COLO668 (cell line): Measurements from ENCODE around the gene ZNF664.

ENCODE experiments used
- DNase-seq: peaks from one replicate; lab custom pipeline; 2025; ENCODE audit not compliant: unreplicated experiment; lab: John Stamatoyannopoulos, UW

The ZNF664 gene

DNA sequence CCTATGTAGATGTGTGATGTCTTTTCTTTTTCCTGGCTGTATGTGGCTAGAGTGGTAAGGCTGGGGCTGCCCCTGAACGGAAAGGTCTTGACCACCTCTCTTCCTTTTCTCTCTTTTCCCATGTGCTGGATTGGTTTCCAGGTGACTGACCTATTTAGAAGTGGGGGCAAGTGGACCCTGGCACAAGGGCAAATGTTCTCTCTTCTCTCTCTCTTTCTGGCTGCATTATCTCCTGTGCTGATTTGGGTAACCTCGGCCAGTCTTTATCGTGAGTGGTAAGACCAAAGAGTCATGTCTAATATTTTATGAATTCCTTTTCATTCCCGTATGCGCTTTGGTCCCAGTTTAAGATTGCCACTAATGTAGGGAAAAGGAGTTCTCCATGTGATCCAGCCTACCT lies 16.2 kb downstream of the ZNF664 start:
- DNase-seq, result no peak

DNA sequence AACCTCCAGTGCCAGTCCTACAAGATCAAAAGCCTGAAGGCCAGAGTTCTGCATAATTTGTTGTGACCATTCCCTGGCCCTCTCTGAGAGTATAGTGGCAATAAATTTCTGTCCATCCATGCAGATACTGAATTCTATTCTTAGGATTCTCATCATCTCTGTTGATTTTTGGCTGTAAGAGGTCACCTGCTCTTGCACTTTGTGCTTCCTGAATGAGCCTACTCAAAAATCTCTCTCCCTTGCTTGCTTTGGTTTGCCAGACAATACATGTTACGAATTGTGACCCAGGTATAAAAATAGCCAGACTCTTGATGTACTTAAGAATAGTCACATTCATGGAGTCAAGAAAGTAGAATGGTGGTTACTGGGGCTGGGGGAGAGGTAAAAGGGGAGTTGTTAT lies 16.7 kb downstream of the ZNF664 start:
- DNase-seq, result no peak

DNA sequence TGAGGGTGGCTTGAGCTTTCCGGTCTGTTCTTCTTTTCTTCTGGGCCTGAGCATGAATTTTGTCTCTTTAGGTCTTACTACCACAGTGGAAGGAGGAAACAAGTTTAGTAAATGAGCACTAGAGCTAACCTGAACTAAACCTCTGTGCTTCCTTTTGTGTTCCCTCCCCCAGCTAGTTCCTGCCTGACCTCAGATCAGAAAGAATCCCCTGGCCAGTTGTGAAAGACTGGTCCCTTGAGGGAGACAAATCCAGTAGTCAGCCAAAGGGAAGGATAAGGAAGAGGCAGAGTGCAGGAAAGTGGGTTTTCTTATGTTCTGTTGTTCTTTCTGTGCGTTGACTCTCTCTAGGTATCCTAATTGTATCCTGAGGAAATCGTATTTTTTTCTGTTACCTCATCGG lies 17.5 kb downstream of the ZNF664 start:
- DNase-seq, result no peak

DNA sequence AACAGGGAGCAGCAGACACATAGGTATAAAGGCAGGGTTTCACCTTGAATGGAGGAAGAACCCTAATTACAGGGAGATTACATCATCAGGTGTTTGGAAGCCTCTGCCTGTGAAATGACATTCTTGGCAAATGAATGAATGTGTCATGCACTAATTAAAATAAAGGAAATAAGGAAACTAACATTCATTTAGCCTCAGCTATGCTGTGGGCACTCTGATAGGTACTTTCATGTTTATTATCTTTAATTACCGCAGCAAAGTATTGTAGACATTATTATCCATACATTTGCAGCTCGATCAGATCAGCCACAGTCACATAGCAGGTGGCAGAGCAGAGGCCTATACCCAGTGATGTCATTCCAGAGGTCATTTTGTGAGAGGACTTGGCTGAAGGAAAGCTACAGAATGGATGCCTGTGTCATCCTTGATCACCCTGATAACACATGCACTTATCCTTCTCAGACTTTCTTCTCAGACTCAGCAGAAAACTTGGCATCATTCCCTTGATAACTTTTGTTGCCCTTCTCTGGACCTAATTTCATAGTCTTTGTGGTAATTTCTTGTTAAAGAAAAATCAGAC lies 18.4 kb downstream of the ZNF664 start:
- no peak for DNase-seq

DNA sequence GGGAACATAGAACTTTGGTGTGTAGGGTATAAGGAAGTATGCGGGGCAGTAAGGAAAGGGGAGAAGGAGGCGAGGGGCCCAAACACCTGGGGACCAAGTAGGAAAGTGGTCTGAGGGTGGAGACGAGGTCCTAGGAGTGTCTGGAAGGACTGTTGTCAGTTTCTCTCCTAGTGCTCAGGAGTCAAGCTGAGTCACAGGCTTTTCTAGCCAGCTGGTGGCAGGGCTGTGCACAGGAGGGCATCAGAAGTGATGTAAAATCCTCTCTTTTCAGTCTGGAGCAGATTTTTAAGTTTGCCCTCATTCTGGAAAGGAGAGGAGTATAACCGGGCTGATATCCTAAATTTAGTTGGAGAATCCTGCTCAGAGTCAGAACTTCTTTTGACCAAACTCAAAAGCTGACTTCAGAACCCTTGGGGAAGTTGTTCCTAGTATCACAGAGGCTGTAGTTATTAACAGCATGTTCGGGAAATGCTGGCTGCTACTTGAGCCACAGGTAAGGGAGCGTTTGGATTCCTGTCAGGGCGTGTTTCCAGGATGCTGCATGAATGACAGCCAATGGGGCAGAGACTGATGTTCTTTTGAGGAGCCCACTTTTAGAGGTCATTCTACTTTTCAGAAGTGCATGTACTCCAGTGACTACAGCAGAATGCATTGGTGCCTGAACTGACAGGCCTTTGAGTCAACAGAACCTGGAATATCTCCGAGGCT lies 19.3 kb downstream of the ZNF664 start:
- no peak for DNase-seq

DNA sequence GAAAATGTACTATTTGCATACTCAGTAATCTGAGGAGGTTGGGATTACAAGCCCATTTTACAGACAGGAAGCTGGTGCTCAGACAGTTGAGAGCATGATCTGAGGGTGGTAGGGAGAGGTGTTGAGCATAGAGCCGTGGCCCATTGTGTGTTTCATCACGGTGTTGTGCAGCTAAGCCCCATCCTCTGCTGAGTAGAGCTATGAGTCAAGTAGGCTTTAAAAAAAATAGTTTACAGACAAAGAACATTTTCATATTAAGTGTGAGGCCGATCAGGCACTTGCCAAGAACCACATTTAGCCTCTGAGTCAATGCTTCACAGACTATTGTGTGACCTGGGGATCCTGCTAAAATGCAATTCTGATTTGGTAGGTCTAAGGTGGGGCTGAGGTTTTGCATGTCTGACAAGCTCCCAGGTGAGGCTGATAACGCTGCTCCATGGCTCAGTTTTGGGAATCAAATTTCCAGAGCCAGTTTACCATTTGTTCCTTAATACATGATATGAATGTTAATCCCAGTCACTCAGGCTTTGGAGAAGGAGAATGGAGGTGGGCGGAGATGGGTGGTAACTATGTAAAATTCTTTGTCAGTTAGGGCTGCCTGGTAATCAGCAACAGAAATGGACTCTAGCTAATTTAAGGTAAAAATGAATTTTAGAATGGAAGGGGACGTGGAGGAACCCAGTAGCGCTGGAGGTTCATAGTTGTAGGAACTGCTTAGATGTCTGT lies 22.2 kb downstream of the ZNF664 start:
- DNase-seq, result no peak

DNA sequence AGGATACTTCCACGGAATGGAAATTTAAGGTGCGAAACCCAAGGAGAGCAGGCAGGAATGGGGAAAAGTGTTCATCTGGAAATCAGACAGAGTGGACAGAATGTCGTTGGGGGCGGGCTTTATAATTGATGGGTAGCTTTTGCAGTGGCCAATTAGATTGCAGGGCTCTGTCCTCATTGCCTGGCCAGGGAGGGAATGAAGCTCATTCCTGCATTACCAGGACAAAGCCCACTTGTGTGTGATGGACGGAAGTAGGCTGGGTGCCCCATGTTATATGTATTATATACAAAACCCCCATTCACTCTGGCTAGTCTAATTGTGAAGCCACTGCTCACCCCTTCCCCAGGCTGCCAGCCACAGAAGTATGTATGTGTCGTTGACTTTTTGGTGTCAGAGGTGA lies 23.6 kb downstream of the ZNF664 start:
- DNase-seq, result no peak

DNA sequence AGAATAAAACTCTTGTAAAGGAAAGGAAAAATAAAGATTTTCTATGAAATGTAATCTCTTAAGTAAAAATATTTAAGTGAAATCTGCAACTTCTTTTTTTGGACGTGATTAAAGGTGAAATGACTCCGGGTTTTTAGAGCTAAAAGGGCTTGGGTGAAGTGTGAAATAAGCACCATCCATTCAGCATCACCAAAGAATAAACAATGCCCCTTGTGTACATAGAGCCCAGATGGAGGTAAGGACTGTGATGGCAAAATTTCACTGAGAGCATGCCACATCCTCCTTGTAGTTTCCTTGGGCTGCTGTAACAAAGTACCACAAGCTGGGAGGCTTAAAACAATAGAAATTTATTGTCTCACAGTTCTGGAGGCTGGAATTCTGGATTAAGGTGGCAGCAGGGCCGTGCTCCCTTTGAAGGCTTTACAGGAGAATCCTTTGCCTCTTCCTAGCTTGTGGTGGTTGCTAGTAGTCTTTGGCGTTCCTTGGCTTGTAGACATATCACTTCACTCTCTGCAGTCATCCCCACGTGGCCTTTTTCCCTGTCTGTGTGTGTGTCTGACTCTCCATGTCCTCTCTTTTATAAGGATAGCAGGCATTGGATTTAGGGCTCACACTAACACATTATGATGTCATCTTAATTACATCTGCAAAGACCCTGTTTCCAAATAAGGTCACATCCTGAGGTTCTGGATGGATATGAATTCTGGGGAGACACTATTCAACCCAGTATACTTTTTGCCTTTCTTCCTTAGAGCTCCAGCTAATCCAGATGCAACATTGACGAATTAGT lies 24.2 kb downstream of the ZNF664 start:
- no peak for DNase-seq

DNA sequence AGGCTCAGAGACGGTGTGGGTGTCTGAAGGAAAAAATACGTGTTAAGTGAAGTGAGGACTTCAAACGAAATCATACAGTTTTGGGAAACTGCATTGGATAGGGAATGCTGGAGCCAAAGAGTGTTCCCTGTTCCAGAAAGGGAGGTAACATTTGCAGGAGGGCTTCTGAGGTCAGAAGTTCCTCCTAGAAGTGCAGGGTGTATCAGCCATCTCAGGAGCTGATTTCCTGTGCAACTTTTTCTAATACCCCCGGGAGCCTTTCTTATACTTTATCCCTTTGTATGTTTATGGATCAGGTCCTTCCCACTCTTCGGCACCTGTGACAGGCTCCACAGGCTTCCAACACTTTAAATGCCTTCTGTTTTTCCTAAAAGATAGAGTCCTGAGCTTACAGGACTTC lies 24.9 kb downstream of the ZNF664 start:
- DNase-seq, result no peak

DNA sequence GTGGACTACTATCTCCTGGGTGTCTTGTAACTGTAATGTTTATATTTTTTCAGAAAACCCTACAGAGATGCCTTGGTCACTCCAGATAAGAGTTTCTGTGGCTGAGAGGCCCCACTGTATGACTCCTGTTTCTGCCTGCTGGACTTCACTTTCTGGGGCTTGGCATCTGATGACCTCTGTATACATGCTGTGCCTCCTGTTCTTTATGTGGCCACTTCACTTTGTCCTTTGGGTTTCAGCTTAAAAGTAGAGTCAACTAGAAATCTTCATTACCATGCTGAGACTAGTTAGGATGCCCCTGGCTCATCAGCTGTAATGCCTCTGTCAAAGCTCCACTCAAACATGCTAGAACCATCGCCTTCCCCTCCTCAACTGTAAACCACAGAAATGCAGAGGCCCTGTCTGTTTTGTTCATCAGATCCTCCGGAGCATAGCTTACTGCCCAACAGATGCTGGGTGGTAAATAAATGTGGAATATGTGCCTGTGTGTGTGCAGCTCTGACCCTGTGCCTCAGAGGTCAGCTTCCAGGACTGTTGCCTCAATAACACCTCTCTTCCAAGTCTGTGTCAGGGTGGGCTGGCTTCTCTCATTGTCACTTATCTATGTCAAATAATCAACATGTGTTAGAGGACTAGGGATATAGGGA lies 25.5 kb downstream of the ZNF664 start:
- DNase-seq, result no peak

DNA sequence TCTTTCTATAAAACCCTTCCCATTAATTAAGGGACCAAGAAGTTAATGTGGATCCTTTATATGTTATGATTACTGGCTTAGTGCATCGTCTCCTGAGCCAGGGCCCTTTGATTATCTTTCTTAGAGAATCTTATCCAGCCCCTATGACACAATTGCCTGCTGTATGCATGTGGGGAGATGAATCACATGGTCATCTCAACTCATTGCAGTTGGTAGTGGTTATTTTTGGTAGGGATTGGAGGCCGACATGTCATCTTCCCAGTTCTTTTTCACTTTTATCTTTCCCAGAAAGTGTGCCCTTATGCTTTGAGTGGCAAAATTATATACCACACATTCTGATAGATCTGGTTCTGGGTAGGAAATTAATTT lies 26.0 kb downstream of the ZNF664 start:
- no peak for DNase-seq

DNA sequence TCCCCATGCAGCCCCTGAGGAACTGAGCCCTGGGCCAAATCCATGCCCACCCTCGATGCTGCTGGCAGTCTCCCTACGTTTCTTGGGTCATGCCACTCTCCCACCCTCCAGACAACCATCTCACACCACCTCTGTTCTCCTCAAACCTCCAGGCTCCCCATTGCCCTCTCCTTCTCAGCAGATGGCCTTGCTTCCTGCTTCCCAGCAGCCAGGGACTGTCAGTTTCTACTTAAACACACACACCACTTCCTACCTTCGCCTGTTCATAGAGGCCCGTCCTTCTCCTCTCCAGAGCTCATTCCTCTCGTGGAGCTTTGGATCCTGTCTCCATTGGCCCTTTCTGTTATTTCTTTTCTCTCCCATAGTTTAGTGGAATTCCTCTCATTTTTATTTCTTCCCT lies 27.1 kb downstream of the ZNF664 start:
- no peak for DNase-seq

DNA sequence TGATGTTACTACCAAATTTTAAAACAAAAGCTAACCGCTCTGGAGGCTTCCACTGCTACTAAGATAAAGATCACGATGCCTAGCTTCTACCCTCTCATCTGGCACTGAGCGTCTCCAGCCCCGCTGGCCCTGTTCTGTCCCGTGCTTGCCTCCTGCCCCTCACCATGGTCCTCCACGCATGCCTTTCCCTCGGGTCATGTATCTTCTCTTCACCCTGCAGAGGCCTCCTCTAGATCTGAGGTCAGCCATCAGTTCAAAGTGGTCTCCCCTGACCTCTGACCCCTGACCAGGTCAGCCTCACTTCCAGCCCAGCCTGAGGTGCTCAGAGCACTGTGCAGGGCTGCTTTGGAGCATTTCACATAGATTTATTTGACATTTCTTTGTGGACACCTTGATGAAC lies 28.3 kb downstream of the ZNF664 start:
- no peak for DNase-seq

DNA sequence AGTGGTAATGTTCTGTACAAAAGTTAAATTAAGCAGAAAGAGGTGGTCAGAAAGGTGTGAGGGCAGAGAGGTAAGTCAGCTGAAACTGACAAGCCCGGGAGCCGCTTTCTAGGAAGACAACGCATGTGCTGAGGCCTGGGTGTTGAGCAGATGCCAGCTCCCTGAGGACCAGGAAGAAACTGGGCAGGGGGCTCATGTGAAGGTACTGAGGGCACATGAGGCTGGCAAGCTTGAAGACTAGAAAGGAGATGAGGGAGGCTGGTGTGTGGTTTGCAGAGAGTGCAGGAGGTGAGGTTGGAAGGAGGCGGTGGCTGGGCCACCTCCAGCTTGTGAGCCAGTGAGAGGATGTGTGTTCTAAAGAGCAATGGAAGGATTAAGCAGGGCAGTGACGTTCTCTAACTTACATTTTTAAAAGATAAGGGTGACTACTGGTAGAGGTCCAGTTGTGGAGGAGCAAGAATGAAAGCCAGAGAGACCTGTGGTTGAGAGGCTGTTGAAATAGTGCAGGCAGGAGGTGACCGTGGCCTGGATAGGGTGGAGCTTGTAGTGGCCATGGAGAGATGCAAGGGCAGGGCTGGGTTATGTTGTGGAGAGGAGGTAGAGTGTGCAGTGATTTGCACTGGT lies 29.1 kb downstream of the ZNF664 start:
- DNase-seq, result no peak

DNA sequence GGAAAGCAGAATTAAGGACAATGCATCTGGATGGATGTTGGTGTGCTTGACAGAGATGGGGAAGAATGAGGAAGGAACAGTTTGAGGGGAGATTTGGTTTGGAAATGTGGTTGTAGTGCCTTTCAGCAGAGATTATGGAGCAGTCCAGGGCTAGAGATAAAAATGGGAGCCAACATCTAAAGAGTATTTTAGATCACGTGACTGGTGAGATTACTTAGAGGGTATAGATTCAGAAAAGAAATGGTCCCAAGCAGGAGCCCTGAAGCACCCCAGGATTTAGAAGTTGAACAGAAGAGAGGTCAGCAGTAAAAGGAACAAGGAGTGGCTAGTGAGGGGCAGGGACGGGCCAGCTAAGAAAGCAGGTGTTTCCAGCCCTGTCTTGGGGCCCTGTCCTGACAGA lies 29.6 kb downstream of the ZNF664 start:
- no peak for DNase-seq

DNA sequence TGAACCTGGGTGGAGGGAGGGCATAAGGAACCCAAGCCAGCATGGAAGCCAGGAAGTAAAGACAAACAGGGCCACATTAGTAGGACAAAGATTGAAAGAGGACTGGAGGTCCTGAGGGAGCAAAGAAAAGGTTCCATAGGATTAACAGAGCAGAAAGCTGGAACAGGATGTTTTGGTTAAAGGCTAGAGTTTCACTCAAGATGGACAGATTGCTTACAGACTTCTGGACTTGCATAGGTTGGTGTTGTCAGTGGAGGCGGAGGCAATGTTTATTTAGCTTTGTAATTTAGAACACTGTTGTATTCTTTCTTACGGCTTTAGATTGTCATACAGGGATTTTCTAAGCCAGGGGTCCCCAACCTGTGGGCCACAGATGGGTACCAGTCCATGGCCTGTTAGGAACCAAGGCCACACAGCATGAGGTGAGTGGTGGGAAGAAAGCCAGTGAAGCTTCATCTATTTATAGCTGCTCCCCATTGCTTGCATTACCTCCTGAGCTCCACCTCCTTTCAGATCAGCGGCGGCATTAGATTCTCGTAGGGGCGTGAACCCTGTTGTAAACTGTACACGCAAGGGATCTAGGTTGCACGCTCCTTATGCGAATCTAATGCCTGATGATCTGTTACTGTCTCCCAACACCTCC lies 31.3 kb downstream of the ZNF664 start:
- no peak for DNase-seq

DNA sequence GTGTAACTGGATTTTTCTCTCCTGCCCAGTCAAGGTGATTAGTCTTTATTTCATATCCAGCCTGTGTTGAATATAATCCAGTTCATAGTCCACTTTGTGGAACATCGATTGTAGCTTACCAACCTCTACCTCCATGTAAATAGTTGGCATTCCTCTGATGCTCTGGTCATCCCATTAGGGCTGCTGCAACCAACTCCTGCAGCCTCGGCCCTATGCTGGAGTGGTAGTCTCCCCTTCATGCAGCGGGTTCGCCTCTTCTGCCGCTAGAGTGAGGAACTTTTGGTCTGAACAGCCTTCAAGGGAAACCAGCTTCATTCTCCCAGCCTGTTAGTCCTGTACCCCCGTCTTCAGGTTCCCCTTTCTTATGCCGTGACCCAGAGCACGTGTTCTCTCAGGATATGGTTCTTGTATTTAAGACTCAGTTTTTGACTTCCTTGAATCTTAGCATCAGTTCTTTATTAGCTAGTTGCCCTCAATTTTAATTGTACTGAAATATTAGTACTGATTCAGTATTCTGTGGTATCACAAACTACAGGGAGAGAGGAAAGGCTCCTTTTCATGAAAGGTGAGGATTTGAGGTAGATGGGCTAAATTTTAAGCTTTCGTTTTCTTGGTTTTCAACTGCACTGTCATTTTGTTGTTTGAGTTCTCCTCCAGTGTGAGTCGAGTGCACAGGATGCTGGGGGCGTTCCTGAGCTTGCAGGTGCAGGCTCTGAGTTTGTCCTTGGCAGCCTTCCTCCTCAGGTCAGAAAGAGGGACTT lies 33.2 kb downstream of the ZNF664 start:
- DNase-seq, result no peak

DNA sequence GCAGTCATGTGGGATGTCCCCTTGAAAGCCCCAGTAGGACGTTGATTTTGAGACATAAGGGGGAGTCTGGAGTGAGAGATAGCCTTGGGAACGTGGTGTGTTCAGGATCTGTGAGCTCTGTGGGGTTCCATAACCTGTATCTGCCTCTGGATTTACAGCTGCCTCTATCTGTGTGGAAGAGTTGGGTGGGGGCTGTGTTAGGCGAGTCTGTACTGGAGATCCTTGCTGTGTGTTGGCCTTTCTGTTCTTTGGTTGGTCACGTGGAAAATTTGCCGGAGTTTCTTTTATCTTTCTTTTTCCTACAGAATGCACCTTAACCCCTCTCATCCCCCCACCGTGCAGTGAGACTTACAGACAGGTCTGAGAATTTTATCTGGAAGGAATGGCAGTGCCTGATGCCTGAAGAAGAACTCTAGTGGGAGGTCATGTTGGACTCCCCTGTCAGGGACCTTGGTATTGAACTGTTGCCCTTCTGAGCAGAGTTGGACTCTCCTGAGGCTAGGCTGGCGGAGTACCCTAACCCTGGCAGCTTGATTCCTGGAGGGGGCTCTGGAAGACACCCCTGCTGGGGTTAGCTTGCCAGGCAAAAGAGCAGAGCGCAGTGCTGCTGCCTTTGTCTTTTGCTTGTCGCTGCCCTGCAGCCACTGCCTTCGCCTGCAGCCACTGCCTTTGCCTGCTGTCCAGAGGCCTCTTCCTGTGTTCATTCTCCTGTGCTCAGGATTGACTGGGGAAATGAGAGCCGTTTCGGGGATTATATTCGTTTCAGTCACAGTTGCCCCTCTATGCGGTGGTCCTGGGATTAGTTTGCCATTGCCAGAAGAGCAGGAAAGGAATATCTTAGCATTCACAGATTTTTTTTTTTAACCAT lies 34.1 kb downstream of the ZNF664 start:
- DNase-seq, result no peak
